Adrenal gland (tissue), 5 donors: Measurements from ENCODE around the gene DNMBP.

ENCODE experiments used
- POLR2A ChIP-seq, 2 donors: fragments of 450-650 bp; IDR thresholded peaks; one replicate each; pipeline ENCODE4 v1.6.1; 2017; ENCODE audit warnings: antibody characterized with exemption in 2 of 2, mild to moderate bottlenecking in 2 of 2, moderate library complexity in 1 of 2
- TF ChIP-seq, protein P1 (sequence below), 6 experiments: fragments of 450-650 bp in 4 of 6; fragments of 200-600 bp in 2 of 6; sonication (generic) in 1 of 6; IDR thresholded peaks; 1 replicate in 5 of 6; 2 replicates in 1 of 6; pipeline versions ENCODE4 v1.5.1 to v1.8.0; 2016 to 2021; ENCODE audit warnings: antibody characterized with exemption in 6 of 6, mild to moderate bottlenecking in 2 of 6, moderate library complexity in 1 of 6
- donor health status: DM: no; HTN: no; CAD: no.

DNA sequence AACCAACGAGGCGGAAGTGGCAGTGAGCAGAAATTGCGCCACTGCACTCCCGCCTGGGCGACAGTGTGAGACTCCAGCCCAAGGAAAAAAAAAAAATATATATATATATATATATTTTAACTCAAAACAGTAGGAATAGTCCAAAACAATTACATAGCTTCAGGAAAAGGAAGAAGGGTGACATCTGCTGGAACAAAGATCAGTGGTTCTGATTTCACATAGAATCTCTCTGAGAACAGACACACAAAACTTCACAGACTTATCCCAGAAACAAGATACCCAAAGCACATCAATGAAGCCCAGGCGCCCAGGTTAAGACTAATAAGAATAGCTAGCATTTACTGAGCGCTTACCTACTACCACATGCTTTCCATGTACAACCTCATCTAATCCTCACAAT, 45.0 kb downstream of the DNMBP start:
- no peak for TF ChIP-seq POLR2A (IDR thresholded peaks at IDR 0.05)
- TF ChIP-seq, protein P1, sequence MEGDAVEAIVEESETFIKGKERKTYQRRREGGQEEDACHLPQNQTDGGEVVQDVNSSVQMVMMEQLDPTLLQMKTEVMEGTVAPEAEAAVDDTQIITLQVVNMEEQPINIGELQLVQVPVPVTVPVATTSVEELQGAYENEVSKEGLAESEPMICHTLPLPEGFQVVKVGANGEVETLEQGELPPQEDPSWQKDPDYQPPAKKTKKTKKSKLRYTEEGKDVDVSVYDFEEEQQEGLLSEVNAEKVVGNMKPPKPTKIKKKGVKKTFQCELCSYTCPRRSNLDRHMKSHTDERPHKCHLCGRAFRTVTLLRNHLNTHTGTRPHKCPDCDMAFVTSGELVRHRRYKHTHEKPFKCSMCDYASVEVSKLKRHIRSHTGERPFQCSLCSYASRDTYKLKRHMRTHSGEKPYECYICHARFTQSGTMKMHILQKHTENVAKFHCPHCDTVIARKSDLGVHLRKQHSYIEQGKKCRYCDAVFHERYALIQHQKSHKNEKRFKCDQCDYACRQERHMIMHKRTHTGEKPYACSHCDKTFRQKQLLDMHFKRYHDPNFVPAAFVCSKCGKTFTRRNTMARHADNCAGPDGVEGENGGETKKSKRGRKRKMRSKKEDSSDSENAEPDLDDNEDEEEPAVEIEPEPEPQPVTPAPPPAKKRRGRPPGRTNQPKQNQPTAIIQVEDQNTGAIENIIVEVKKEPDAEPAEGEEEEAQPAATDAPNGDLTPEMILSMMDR (IDR thresholded peaks at IDR 0.05): peak in 1 of 6 experiments; percentile 17
